HCT116 (cell line): ENCODE measurements around the gene DPYSL4. TPM values are rescaled to one million over a fixed set of nuclear protein-coding genes. Genes with fewer than 3 reads are reported as not detected.

Source experiments
- ATAC-seq: fragments of 200-7000 bp; cut with Tn5 transposase; 2 replicates; pipeline ENCODE4 v1.9.1; 2020; ENCODE audit warnings: mild to moderate bottlenecking, moderate library complexity
- BruUV-seq: library from RNA; stranded (reverse); fragments of 400-500 nt; replicated peaks from 2 replicates; lab custom pipeline; 2021; lab: Mats Ljungman, UMichigan
- CTCF ChIA-PET: fragments of 300-600 bp; sonication (Branson Sonifier 250); formaldehyde crosslinking; loops from one replicate; lab custom pipeline; 2021; ENCODE audit warnings: antibody characterized with exemption; lab: Charles Lee
- POLR2A ChIA-PET: fragments of 300-600, 350-600 bp; sonication (Branson Sonifier 250); formaldehyde crosslinking; loops from one replicate; lab custom pipeline; 2021; ENCODE audit warnings: antibody characterized with exemption; lab: Charles Lee
- RAD21 ChIA-PET, 2 experiments: fragments of 300-600 bp; sonication (Branson Sonifier 250); formaldehyde crosslinking; loops; one replicate each; lab custom pipeline; 2023; ENCODE audit warnings: low total read pairs in 2 of 2; ENCODE audit not compliant: uncharacterized antibody in 2 of 2, unreplicated experiment in 2 of 2, low non-redundant PET in 1 of 2; lab: Charles Lee
- DNase-seq: peaks from one replicate; pipeline ENCODE4 v3.0.0-alpha.2; 2010; ENCODE audit warnings: low read depth, low spot score
- H2AFZ ChIP-seq: fragments of 200-600 bp; shearing (Covaris generic), sonication (generic); 2 replicates; pipeline ENCODE4 v1.6.1; 2017; ENCODE audit warnings: low read depth, mixed run types, mixed read lengths, antibody characterized with exemption, low read length; ENCODE audit not compliant: poor library complexity, severe bottlenecking
- H3K27ac ChIP-seq: 2 replicates; pipeline ENCODE4 v1.5.1; 2012; ENCODE audit warnings: low read depth, low read length
- H3K27me3 ChIP-seq: fragments of 200-600 bp; sonication (generic); 2 replicates; pipeline ENCODE4 v1.6.1; 2016; ENCODE audit warnings: mixed run types, low read length, mixed read lengths; ENCODE audit not compliant: insufficient read depth
- H3K36me3 ChIP-seq, 2 experiments: fragments of 200-500 bp in 1 of 2; fragments of 200-600 bp in 1 of 2; sonication (Bioruptor generic) in 1 of 2; sonication (generic) in 1 of 2; 2 replicates each; pipeline versions ENCODE4 v1.5.1 to v1.6.1; 2014 to 2016; ENCODE audit warnings: low read length in 2 of 2, inconsistent platforms in 1 of 2, mixed read lengths in 1 of 2, mixed run types in 1 of 2; ENCODE audit not compliant: insufficient read depth in 2 of 2, control insufficient read depth in 1 of 2
- H3K4me1 ChIP-seq, 2 experiments: fragments of 200-600 bp in 1 of 2; sonication (generic) in 1 of 2; 2 replicates each; pipeline versions ENCODE4 v1.5.1 to v1.6.1; 2012 to 2017; ENCODE audit warnings: low read length in 2 of 2, inconsistent platforms in 1 of 2, mild to moderate bottlenecking in 1 of 2, mixed read lengths in 1 of 2, mixed run types in 1 of 2, moderate library complexity in 1 of 2; ENCODE audit not compliant: insufficient read depth in 2 of 2, control insufficient read depth in 1 of 2
- H3K4me2 ChIP-seq: fragments of 200-600 bp; sonication (generic); 2 replicates; pipeline ENCODE4 v1.6.1; 2017; ENCODE audit warnings: mixed run types, low read length, mixed read lengths
- H3K4me3 ChIP-seq, 2 experiments: fragments of 200-600 bp in 1 of 2; sonication (generic) in 1 of 2; replicated peaks in 1 of 2; 2 replicates each; pipeline ENCODE4 v1.5.1; 2011 to 2016; ENCODE audit warnings: low read length in 2 of 2, control low read depth in 1 of 2, low read depth in 1 of 2, mild to moderate bottlenecking in 1 of 2, mixed read lengths in 1 of 2, mixed run types in 1 of 2
- H3K79me2 ChIP-seq: fragments of 200-600 bp; sonication (generic); 2 replicates; pipeline ENCODE4 v1.6.1; 2017; ENCODE audit warnings: mild to moderate bottlenecking, mixed run types, low read length, moderate library complexity, mixed read lengths; ENCODE audit not compliant: insufficient read depth
- H3K9ac ChIP-seq: fragments of 200-600 bp; sonication (generic); 2 replicates; pipeline ENCODE4 v1.6.1; 2016; ENCODE audit warnings: low read length, mixed read lengths
- H3K9me2 ChIP-seq: fragments of 200-600 bp; sonication (generic), shearing (Covaris generic); 2 replicates; pipeline ENCODE4 v1.6.1; 2017; ENCODE audit warnings: mixed run types, mild to moderate bottlenecking, moderate library complexity; ENCODE audit not compliant: insufficient read depth
- H3K9me3 ChIP-seq, 2 experiments: fragments of 200-500 bp in 1 of 2; fragments of 200-600 bp in 1 of 2; sonication (Bioruptor generic) in 1 of 2; sonication (generic) in 1 of 2; 2 replicates each; pipeline ENCODE4 v1.6.1; 2014 to 2017; ENCODE audit warnings: low read length in 2 of 2, mixed read lengths in 2 of 2, inconsistent platforms in 1 of 2, low read depth in 1 of 2, mild to moderate bottlenecking in 1 of 2, mixed run types in 1 of 2, moderate library complexity in 1 of 2; ENCODE audit not compliant: control insufficient read depth in 1 of 2, insufficient read depth in 1 of 2
- H4K20me1 ChIP-seq: fragments of 200-600 bp; sonication (generic), shearing (Covaris generic); 2 replicates; pipeline ENCODE4 v1.6.1; 2017; ENCODE audit warnings: mixed run types, mild to moderate bottlenecking, moderate library complexity; ENCODE audit not compliant: insufficient read depth
- CBX3 ChIP-seq: IDR thresholded peaks from 2 replicates; pipeline ENCODE4 v1.6.1; 2012; ENCODE audit warnings: low read depth
- CEBPB ChIP-seq: IDR thresholded peaks from 2 replicates; pipeline ENCODE4 v1.6.1; 2012; ENCODE audit warnings: low read depth
- EZH2 ChIP-seq: fragments of 200-600 bp; sonication (generic); IDR thresholded peaks from 2 replicates; pipeline ENCODE4 v1.6.1; 2017; ENCODE audit warnings: antibody characterized with exemption, mixed run types
- FOSL1 ChIP-seq: IDR thresholded peaks from 2 replicates; pipeline ENCODE4 v1.6.1; 2012; ENCODE audit warnings: low read depth
- MAX ChIP-seq: IDR thresholded peaks from 2 replicates; pipeline ENCODE4 v1.6.1; 2012
- POLR2A ChIP-seq: IDR thresholded peaks from 2 replicates; pipeline ENCODE4 v1.7.0; 2011; ENCODE audit warnings: borderline replicate concordance; ENCODE audit not compliant: insufficient read depth, insufficient read length; ENCODE audit errors: extremely low read depth
- RAD21 ChIP-seq: IDR thresholded peaks from 2 replicates; pipeline ENCODE4 v1.6.1; 2012; ENCODE audit warnings: low read depth, mild to moderate bottlenecking
- TCF7L2 ChIP-seq: IDR thresholded peaks from 2 replicates; pipeline ENCODE4 v1.7.0; 2011; ENCODE audit warnings: borderline replicate concordance, inconsistent platforms; ENCODE audit not compliant: insufficient read depth, insufficient read length; ENCODE audit errors: extremely low read depth
- intact Hi-C: fragments of 100-400 bp; cut with micrococcal nuclease; formaldehyde crosslinking; loops from 2 replicates; pipeline ENCODE4 v1.10.0; 2022
- total RNA-seq: library from RNA; stranded (reverse); gene quantifications from one replicate; pipeline ENCODE4 v1.2.1, GENCODE V29; 2021; ENCODE audit not compliant: unreplicated experiment
- TF ChIP-seq, protein P1 (sequence below): IDR thresholded peaks from 2 replicates; pipeline ENCODE4 v1.6.1; 2011; ENCODE audit warnings: mild to moderate bottlenecking, low read length, moderate library complexity; ENCODE audit not compliant: insufficient replicate concordance; ENCODE audit errors: extremely low read depth

Gene DPYSL4
- total RNA-seq, 1 experiment from 2014 or later: 5.4 TPM

DNA sequence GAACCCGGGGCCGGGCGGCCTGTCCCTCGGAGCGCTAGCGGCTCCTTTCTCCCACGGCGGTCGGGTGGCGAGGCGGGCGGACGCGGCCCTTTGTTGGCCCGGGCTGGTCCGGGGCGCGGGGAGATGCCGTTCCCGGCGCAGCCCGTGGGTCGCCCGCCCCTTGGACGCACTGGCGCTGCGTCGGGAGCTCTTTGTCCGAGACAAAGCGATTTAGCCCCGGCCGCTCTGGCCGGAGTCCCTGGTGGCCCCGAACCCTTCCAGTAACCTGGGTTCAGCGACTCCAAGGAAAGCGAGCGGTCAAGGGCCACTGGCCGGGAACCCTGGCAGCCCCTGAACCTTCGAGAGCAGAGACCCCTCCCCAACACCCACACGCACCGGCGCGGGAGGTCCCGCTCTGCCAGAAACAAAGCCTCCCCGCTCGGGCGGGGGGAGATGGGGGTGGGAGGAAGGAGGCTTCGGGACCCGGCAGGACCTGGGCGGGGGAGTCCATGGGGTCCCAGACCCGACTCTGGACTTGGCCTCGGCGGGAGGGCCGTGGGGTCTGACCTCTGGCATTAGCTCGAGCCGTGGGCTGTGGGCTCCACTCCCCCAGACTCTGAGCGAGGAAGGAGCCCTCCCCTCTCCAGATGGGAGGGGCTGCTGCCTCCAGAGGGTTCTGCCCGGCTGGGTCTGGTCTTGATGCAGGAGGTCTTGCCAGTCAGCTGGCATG, 836 bp downstream of the DPYSL4 start:
- Histone ChIP-seq H3K4me3 (peak overlapping the region in 1 of 2 experiments; percentile 18; a peak in 1 of 4 replicates), H3K4me1 (no peaks in the 10 kb centered on the region), H3K4me2 (peak overlapping the region; percentile 37), H3K9me3 (no peaks in the 10 kb centered on the region), H4K20me1 (no peaks in the 10 kb centered on the region), H3K9ac (no peak overlapping the region), H2AFZ (no peak overlapping the region), H3K27ac (no peak overlapping the region), H3K79me2 (no peaks in the 10 kb centered on the region), H3K36me3 (no peaks in the 10 kb centered on the region), H3K9me2 (no peaks in the 10 kb centered on the region), H3K27me3 (no peaks in the 10 kb centered on the region)
- ChIA-PET CTCF (no interaction called here), POLR2A (no interaction called here), RAD21 (no interaction called here)
- DNase-seq: no peak
- no peak for ATAC-seq
- intact Hi-C loops: no loop called here
- no TSS peak for BruUV-seq
- TF ChIP-seq RAD21 (no peak), FOSL1 (no peak), CBX3 (no peak), TCF7L2 (no peak), POLR2A (no peak), CEBPB (no peak), MAX (no peak), EZH2 (no peak)
- TF ChIP-seq, protein P1, sequence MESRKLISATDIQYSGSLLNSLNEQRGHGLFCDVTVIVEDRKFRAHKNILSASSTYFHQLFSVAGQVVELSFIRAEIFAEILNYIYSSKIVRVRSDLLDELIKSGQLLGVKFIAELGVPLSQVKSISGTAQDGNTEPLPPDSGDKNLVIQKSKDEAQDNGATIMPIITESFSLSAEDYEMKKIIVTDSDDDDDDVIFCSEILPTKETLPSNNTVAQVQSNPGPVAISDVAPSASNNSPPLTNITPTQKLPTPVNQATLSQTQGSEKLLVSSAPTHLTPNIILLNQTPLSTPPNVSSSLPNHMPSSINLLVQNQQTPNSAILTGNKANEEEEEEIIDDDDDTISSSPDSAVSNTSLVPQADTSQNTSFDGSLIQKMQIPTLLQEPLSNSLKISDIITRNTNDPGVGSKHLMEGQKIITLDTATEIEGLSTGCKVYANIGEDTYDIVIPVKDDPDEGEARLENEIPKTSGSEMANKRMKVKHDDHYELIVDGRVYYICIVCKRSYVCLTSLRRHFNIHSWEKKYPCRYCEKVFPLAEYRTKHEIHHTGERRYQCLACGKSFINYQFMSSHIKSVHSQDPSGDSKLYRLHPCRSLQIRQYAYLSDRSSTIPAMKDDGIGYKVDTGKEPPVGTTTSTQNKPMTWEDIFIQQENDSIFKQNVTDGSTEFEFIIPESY: no peak
